HepG2 (cell line): ENCODE data around the gene SGIP1. TPM values are rescaled to one million over a fixed set of nuclear protein-coding genes. Genes with fewer than 3 reads are reported as not detected.

Experiments used
- ATAC-seq: fragments of 200-7000 bp; cut with Tn5 transposase; 3 replicates; pipeline ENCODE4 v1.9.1; 2020; ENCODE audit warnings: mild to moderate bottlenecking, moderate library complexity
- BruUV-seq: library from RNA; stranded (reverse); fragments of 400-500 nt; replicated peaks from 2 replicates; lab custom pipeline; 2021; lab: Mats Ljungman, UMichigan
- CTCF ChIA-PET: fragments of 300-600 bp; formaldehyde crosslinking; extraction: SDS; loops from one replicate; lab custom pipeline; 2021; ENCODE audit warnings: low total read pairs, inconsistent platforms, low intra/inter-chr PET ratio; lab: Yijun Ruan, JAX
- POLR2A ChIA-PET: fragments of 350-600 bp; sonication (Branson Sonifier 250); formaldehyde crosslinking; loops from one replicate; lab custom pipeline; 2020; ENCODE audit warnings: antibody characterized with exemption, inconsistent platforms; lab: Yijun Ruan, JAX
- DNase-seq: peaks from one replicate; pipeline ENCODE4 v3.0.0-alpha.2; 2015; ENCODE audit warnings: low spot score
- FAIRE-seq: peaks from 3 replicates; lab custom pipeline; 2011; peaks lifted over from hg19 to GRCh38; lab: Jason Lieb, UNC
- H2AFZ ChIP-seq: one replicate; pipeline ENCODE4 v1.6.1; 2011; ENCODE audit warnings: low read length, inconsistent platforms
- H3K27ac ChIP-seq: fragments of 300-600 bp; 3 replicates; pipeline ENCODE4 v1.8.0; 2011; ENCODE audit warnings: mixed run types, mild to moderate bottlenecking, mixed read lengths, low read length, inconsistent platforms; ENCODE audit not compliant: insufficient read depth; ENCODE audit errors: extremely low read length
- H3K27me3 ChIP-seq, 2 experiments: fragments of 200-600 bp in 1 of 2; 2 replicates in 1 of 2; 3 replicates in 1 of 2; pipeline versions ENCODE4 v1.6.0 to v1.8.0; 2011; ENCODE audit warnings: low read length in 2 of 2, mild to moderate bottlenecking in 2 of 2, moderate library complexity in 2 of 2, inconsistent platforms in 1 of 2; ENCODE audit not compliant: insufficient read depth in 2 of 2, control insufficient read depth in 1 of 2
- H3K36me3 ChIP-seq, 2 experiments: fragments of 200-600 bp in 1 of 2; replicated peaks in 1 of 2; 2 replicates in 1 of 2; 3 replicates in 1 of 2; pipeline versions ENCODE4 v1.5.1 to v1.8.0; 2011; ENCODE audit warnings: low read length in 2 of 2, inconsistent platforms in 1 of 2; ENCODE audit not compliant: insufficient read depth in 2 of 2, control insufficient read depth in 1 of 2
- H3K4me1 ChIP-seq: 2 replicates; pipeline ENCODE4 v1.5.1; 2012; ENCODE audit warnings: low read length, inconsistent platforms; ENCODE audit not compliant: insufficient read depth
- H3K4me2 ChIP-seq: 2 replicates; pipeline ENCODE4 v1.6.0; 2011; ENCODE audit warnings: low read depth, low read length, inconsistent platforms
- H3K4me3 ChIP-seq, 3 experiments: fragments of 200-600 bp in 1 of 3; sonication (generic), shearing (Covaris generic) in 1 of 3; replicated peaks in 1 of 3; 2 replicates each; pipeline ENCODE4 v1.5.1; 2011 to 2016; ENCODE audit warnings: low read length in 3 of 3, inconsistent platforms in 2 of 3, low read depth in 2 of 3, mild to moderate bottlenecking in 2 of 3, control low read depth in 1 of 3, mixed read lengths in 1 of 3; ENCODE audit not compliant: insufficient read depth in 1 of 3
- H3K79me2 ChIP-seq: one replicate; pipeline ENCODE4 v1.6.1; 2011; ENCODE audit warnings: low read length, inconsistent platforms; ENCODE audit not compliant: insufficient read depth
- H3K9ac ChIP-seq: 2 replicates; pipeline ENCODE4 v1.6.0; 2011; ENCODE audit warnings: mild to moderate bottlenecking, low read depth, low read length, inconsistent platforms; ENCODE audit not compliant: insufficient read depth
- H3K9me3 ChIP-seq: 2 replicates; pipeline ENCODE4 v1.5.1; 2012; ENCODE audit warnings: mild to moderate bottlenecking, low read length
- H4K20me1 ChIP-seq: 2 replicates; pipeline ENCODE4 v1.6.0; 2011; ENCODE audit warnings: inconsistent platforms, mild to moderate bottlenecking, low read length, moderate library complexity; ENCODE audit not compliant: insufficient read depth
- CREB1 ChIP-seq, 2 experiments: fragments of 450-650 bp in 1 of 2; IDR thresholded peaks; 2 replicates each; pipeline ENCODE4 v1.6.1; 2016 to 2017; ENCODE audit warnings: control low read depth in 1 of 2, mild to moderate bottlenecking in 1 of 2, missing compliant biosample characterization in 1 of 2, missing genetic modification characterization in 1 of 2
- JUND ChIP-seq: sonication (generic); formaldehyde crosslinking; IDR thresholded peaks from 2 replicates; pipeline ENCODE4 v1.8.0; 2022; ENCODE audit warnings: mild to moderate bottlenecking, missing genetic modification reagents
- KDM4B ChIP-seq: sonication (generic); formaldehyde crosslinking; IDR thresholded peaks from 2 replicates; pipeline ENCODE4 v1.4.0; 2020; ENCODE audit warnings: missing genetic modification reagents
- MLX ChIP-seq: IDR thresholded peaks from 2 replicates; pipeline ENCODE4 v1.6.1; 2016
- NR2F1 ChIP-seq, 2 experiments: fragments of 450-650 bp in 1 of 2; formaldehyde crosslinking in 1 of 2; IDR thresholded peaks; 2 replicates each; pipeline versions ENCODE4 v1.5.0 to v1.6.1; 2016 to 2020; ENCODE audit warnings: mild to moderate bottlenecking in 1 of 2, missing compliant biosample characterization in 1 of 2, missing genetic modification reagents in 1 of 2, moderate library complexity in 1 of 2
- PRDM10 ChIP-seq: sonication (generic); formaldehyde crosslinking; IDR thresholded peaks from 2 replicates; pipeline ENCODE4 v1.4.0; 2020; ENCODE audit warnings: low read depth, missing genetic modification reagents
- RELA ChIP-seq: sonication (generic); formaldehyde crosslinking; IDR thresholded peaks from 2 replicates; pipeline ENCODE4 v1.4.0; 2020; ENCODE audit warnings: missing genetic modification reagents
- SALL1 ChIP-seq: sonication (generic); formaldehyde crosslinking; IDR thresholded peaks from 2 replicates; pipeline ENCODE4 v1.8.0; 2022; ENCODE audit warnings: mild to moderate bottlenecking, missing genetic modification reagents
- UBTF ChIP-seq: sonication (generic); formaldehyde crosslinking; IDR thresholded peaks from 2 replicates; pipeline ENCODE4 v1.4.0; 2020; ENCODE audit warnings: mild to moderate bottlenecking, missing genetic modification reagents
- ZBTB7A ChIP-seq: sonication (generic); formaldehyde crosslinking; IDR thresholded peaks from 2 replicates; pipeline ENCODE4 v1.8.0; 2022; ENCODE audit warnings: mild to moderate bottlenecking, missing genetic modification reagents
- ZFX ChIP-seq: sonication (generic); formaldehyde crosslinking; IDR thresholded peaks from 2 replicates; pipeline ENCODE4 v1.4.0; 2020; ENCODE audit warnings: mild to moderate bottlenecking, low read depth, missing genetic modification reagents, moderate library complexity
- ZKSCAN8 ChIP-seq: IDR thresholded peaks from 2 replicates; pipeline ENCODE4 v1.6.1; 2016; ENCODE audit warnings: borderline replicate concordance, missing genetic modification reagents, missing compliant biosample characterization
- ZNF160 ChIP-seq: sonication (generic); formaldehyde crosslinking; IDR thresholded peaks from 2 replicates; pipeline ENCODE4 v1.8.0; 2022; ENCODE audit warnings: mild to moderate bottlenecking, inconsistent platforms, missing genetic modification reagents
- ZNF276 ChIP-seq: sonication (generic); formaldehyde crosslinking; IDR thresholded peaks from 2 replicates; pipeline ENCODE4 v1.4.0; 2020; ENCODE audit warnings: mild to moderate bottlenecking, low read depth, missing genetic modification reagents
- ZNF484 ChIP-seq: sonication (generic); formaldehyde crosslinking; IDR thresholded peaks from 2 replicates; pipeline ENCODE4 v1.5.1; 2020; ENCODE audit warnings: mild to moderate bottlenecking, low read depth, missing genetic modification reagents, borderline replicate concordance
- ZNF569 ChIP-seq: sonication (generic); formaldehyde crosslinking; IDR thresholded peaks from 2 replicates; pipeline ENCODE4 v1.5.0; 2020; ENCODE audit warnings: mild to moderate bottlenecking, missing genetic modification reagents, moderate library complexity, borderline replicate concordance
- ZNF724P ChIP-seq: sonication (generic); formaldehyde crosslinking; IDR thresholded peaks from 2 replicates; pipeline ENCODE4 v1.8.0; 2022; ENCODE audit warnings: missing genetic modification reagents, borderline replicate concordance
- WGBS: methylation state at CpG from one replicate; pipeline ENCODE4 v1.1.6; 2017; ENCODE audit warnings: low lambda C conversion rate; 5-methylcytosine and 5-hydroxymethylcytosine counted together
- in situ Hi-C: cut with HindIII; loops from 2 replicates; pipeline ENCODE4 v1.10.0; 2017; ENCODE audit warnings: low pct_unique_long_range_greater_than_20kb; ENCODE audit not compliant: extremely low pct_ligation_motif_present
- intact Hi-C: fragments of 100-400 bp; cut with micrococcal nuclease; formaldehyde crosslinking; loops from one replicate; pipeline ENCODE4 v1.10.0; 2022; ENCODE audit not compliant: unreplicated experiment
- polyA plus RNA-seq, 8 experiments: library from polyadenylated mRNA; depleted of rRNA in 3 of 8; stranded (reverse) in 7 of 8; unstranded in 1 of 8; fragments of >200 nt; fragmentation: Illumina TruSeq in 4 of 8; extraction: Trizol in 4 of 8; gene quantifications; 2 replicates each; pipeline versions ENCODE4 v1.2.1 to v1.2.3, GENCODE V29; 2011 to 2016; ENCODE audit warnings: low read depth in 4 of 8, missing spikeins in 1 of 8, mixed read lengths in 1 of 8; ENCODE audit not compliant: insufficient read depth in 1 of 8
- total RNA-seq, 5 experiments: library from RNA; depleted of rRNA; stranded (reverse); fragments of >200 nt; fragmentation: Illumina TruSeq; extraction: Trizol; gene quantifications; 2 replicates each; pipeline ENCODE4 v1.2.3, GENCODE V29; 2016; ENCODE audit warnings: low read depth in 1 of 5

The SGIP1 gene
- total and polyA plus RNA-seq, 2 of the 13 experiments (the other 11 are each of a cell fraction or from before 2014, with no cell fraction given): not detected

- Histone ChIP-seq H3K9me3 (no peaks in the 10 kb centered on the region), H3K4me3 (no peak overlapping the region), H3K9ac (no peak overlapping the region), H3K79me2 (no peaks in the 10 kb centered on the region), H3K27ac (no peak overlapping the region), H3K4me2 (no peak overlapping the region), H4K20me1 (no peaks in the 10 kb centered on the region), H3K4me1 (peaks cover 4% of the 10 kb centered on the region; the same call in 1 of the 2 replicates), H3K36me3 (no peaks in the 10 kb centered on the region), H3K27me3 (0 out of 5 replicates have a peak, but pooled peaks cover 0 to 6% of the 10 kb centered on the region in 2 experiments), H2AFZ (no peak overlapping the region)
- POLR2A ChIA-PET: no interaction called here
- no peak for ATAC-seq
- CTCF ChIA-PET: no interaction called here
- BruUV-seq: no TSS peak
- in situ Hi-C loops (no loop called here), intact Hi-C loops (no loop called here)
- DNase-seq: no peak
- no peak for FAIRE-seq
- 0% methylated on average over 1 of the region's 1 CpG for WGBS
- TF ChIP-seq ZFX (CRISPR knock-in tag) (no peak), SALL1 (CRISPR knock-in tag) (no peak), RELA (CRISPR knock-in tag) (no peak), JUND (CRISPR knock-in tag) (no peak), ZNF276 (no peak), NR2F1 (CRISPR knock-in tag; IDR thresholded peaks at IDR 0.05) (no peak), MLX (CRISPR knock-in tag) (no peak), UBTF (CRISPR knock-in tag) (no peak), ZKSCAN8 (CRISPR knock-in tag) (no peak), ZBTB7A (no peak), ZNF160 (no peak), KDM4B (CRISPR knock-in tag) (no peak), ZNF724P (CRISPR knock-in tag) (no peak), CREB1 (IDR thresholded peaks at IDR 0.05) (no peak), CREB1 (CRISPR knock-in tag; IDR thresholded peaks at IDR 0.05) (no peak), ZNF484 (CRISPR knock-in tag) (no peak), ZNF569 (CRISPR knock-in tag) (no peak), PRDM10 (CRISPR knock-in tag) (no peak)
Observed at GRCh38 chr1:66557157-66557556, 23.2 kb downstream of the SGIP1 start.
